GM12878 (cell line): ENCODE data around the gene SHLD1. TPM values are rescaled to one million over a fixed set of nuclear protein-coding genes. Genes with fewer than 3 reads are reported as not detected.

Experiments used
- ATAC-seq: fragments of 200-7000 bp; cut with Tn5 transposase; 3 replicates; pipeline ENCODE4 v1.9.1; 2020; ENCODE audit warnings: mild to moderate bottlenecking, moderate library complexity
- BruUV-seq: library from RNA; stranded (reverse); fragments of 400-500 nt; replicated peaks from 2 replicates; lab custom pipeline; 2021; lab: Mats Ljungman, UMichigan
- CTCF ChIA-PET: fragments of 300-600 bp; sonication (Branson Sonifier 250); formaldehyde crosslinking; extraction: SDS; loops from one replicate; lab custom pipeline; 2021; ENCODE audit warnings: inconsistent platforms; lab: Yijun Ruan, JAX
- POLR2A ChIA-PET: fragments of 350-600 bp; formaldehyde crosslinking; extraction: SDS; loops from one replicate; lab custom pipeline; 2021; ENCODE audit warnings: inconsistent platforms; lab: Charles Lee
- RAD21 ChIA-PET: fragments of 300-600 bp; sonication (Branson Sonifier 250); formaldehyde crosslinking; loops from one replicate; lab custom pipeline; 2023; ENCODE audit warnings: antibody characterized with exemption; ENCODE audit not compliant: unreplicated experiment; lab: Charles Lee
- SMC1A ChIA-PET: fragments of 300-600 bp; sonication (Branson Sonifier 250); formaldehyde crosslinking; loops from one replicate; lab custom pipeline; 2023; ENCODE audit not compliant: unreplicated experiment, uncharacterized antibody; lab: Charles Lee
- DNase-seq: peaks from one replicate; pipeline ENCODE4 v3.0.0-alpha.2; 2011; ENCODE audit warnings: low read depth, low spot score
- FAIRE-seq: peaks from 3 replicates; lab custom pipeline; 2011; peaks lifted over from hg19 to GRCh38; lab: Jason Lieb, UNC
- H2AFZ ChIP-seq: 2 replicates; pipeline ENCODE4 v1.6.0; 2011; ENCODE audit warnings: low read depth, low read length, control low read depth; ENCODE audit not compliant: control insufficient read depth
- H3K27ac ChIP-seq: 2 replicates; pipeline ENCODE4 v1.5.1; 2011; ENCODE audit warnings: control low read depth; ENCODE audit not compliant: control insufficient read depth, insufficient read depth
- H3K27me3 ChIP-seq, 2 experiments: replicated peaks in 1 of 2; 2 replicates each; pipeline versions ENCODE4 v1.6.0 to v1.6.1; 2011; ENCODE audit warnings: low read length in 1 of 2; ENCODE audit not compliant: control insufficient read depth in 2 of 2, insufficient read depth in 2 of 2
- H3K36me3 ChIP-seq, 2 experiments: 2 replicates each; pipeline ENCODE4 v1.5.1; 2011; ENCODE audit warnings: low read length in 1 of 2; ENCODE audit not compliant: control insufficient read depth in 2 of 2, insufficient read depth in 2 of 2
- H3K4me1 ChIP-seq: 2 replicates; pipeline ENCODE4 v1.6.1; 2011; ENCODE audit warnings: mild to moderate bottlenecking, low read length, moderate library complexity, mixed read lengths; ENCODE audit not compliant: control insufficient read depth, insufficient read depth
- H3K4me2 ChIP-seq: 2 replicates; pipeline ENCODE4 v1.6.0; 2011; ENCODE audit warnings: control low read depth; ENCODE audit not compliant: control insufficient read depth, insufficient read depth
- H3K4me3 ChIP-seq: fragments of 200-600 bp; sonication (generic); 2 replicates; pipeline ENCODE4 v1.5.1; 2016
- H3K79me2 ChIP-seq: 2 replicates; pipeline ENCODE4 v1.6.0; 2011; ENCODE audit warnings: low read length; ENCODE audit not compliant: control insufficient read depth, insufficient read depth
- H3K9ac ChIP-seq: 2 replicates; pipeline ENCODE4 v1.8.0; 2011; ENCODE audit warnings: low read length, control low read depth, mixed read lengths; ENCODE audit not compliant: control insufficient read depth, insufficient read depth
- H3K9me3 ChIP-seq: replicated peaks from 3 replicates; pipeline ENCODE4 v1.5.1; 2011; ENCODE audit warnings: mild to moderate bottlenecking, low read length; ENCODE audit not compliant: control insufficient read depth, insufficient read depth
- H4K20me1 ChIP-seq: 2 replicates; pipeline ENCODE4 v1.6.0; 2011; ENCODE audit not compliant: control insufficient read depth, insufficient read depth
- BMI1 ChIP-seq: fragments of 450-650 bp; IDR thresholded peaks from 2 replicates; pipeline ENCODE4 v1.6.1; 2016; ENCODE audit warnings: mild to moderate bottlenecking, moderate library complexity, borderline replicate concordance
- CBX5 ChIP-seq: sonication (generic); IDR thresholded peaks from 2 replicates; pipeline ENCODE4 v1.6.1; 2016; ENCODE audit warnings: low read depth, moderate library complexity, mild to moderate bottlenecking, inconsistent platforms
- EGR1 ChIP-seq, 2 experiments: IDR thresholded peaks; 1 replicate in 1 of 2; 2 replicates in 1 of 2; pipeline ENCODE4 v1.6.1; 2011 to 2012; ENCODE audit warnings: low read depth in 2 of 2, low read length in 2 of 2, borderline replicate concordance in 1 of 2, mild to moderate bottlenecking in 1 of 2, moderate library complexity in 1 of 2
- GATAD2B ChIP-seq: fragments of 450-650 bp; conservative IDR thresholded peaks from 2 replicates; pipeline ENCODE4 v1.6.1; 2017; ENCODE audit warnings: low read depth, mild to moderate bottlenecking, moderate library complexity
- HCFC1 ChIP-seq: fragments of 150-350 bp; IDR thresholded peaks from 2 replicates; pipeline ENCODE4 v1.6.1; 2014; ENCODE audit warnings: low read length
- IKZF2 ChIP-seq, 2 experiments: fragments of 450-650 bp; IDR thresholded peaks; 2 replicates each; pipeline ENCODE4 v1.6.1; 2017; ENCODE audit warnings: mild to moderate bottlenecking in 2 of 2, moderate library complexity in 2 of 2
- KDM1A ChIP-seq: fragments of 200-600 bp; sonication (generic); IDR thresholded peaks from 2 replicates; pipeline ENCODE4 v1.6.1; 2016; ENCODE audit warnings: borderline replicate concordance
- MEF2A ChIP-seq: IDR thresholded peaks from 2 replicates; pipeline ENCODE4 v1.6.1; 2011; ENCODE audit warnings: low read depth, mild to moderate bottlenecking, low read length, moderate library complexity; ENCODE audit not compliant: insufficient read depth
- MEF2B ChIP-seq: fragments of 450-650 bp; IDR thresholded peaks from 2 replicates; pipeline ENCODE4 v1.6.1; 2018; ENCODE audit warnings: mild to moderate bottlenecking, moderate library complexity; ENCODE audit not compliant: partially characterized antibody, poor library complexity, severe bottlenecking
- MYC ChIP-seq: IDR thresholded peaks from 2 replicates; pipeline ENCODE4 v1.6.1; 2011; ENCODE audit warnings: mild to moderate bottlenecking, low read length, moderate library complexity, inconsistent platforms; ENCODE audit not compliant: insufficient read depth, insufficient replicate concordance, insufficient read length, severe bottlenecking
- PKNOX1 ChIP-seq: fragments of 450-650 bp; IDR thresholded peaks from 2 replicates; pipeline ENCODE4 v1.6.1; 2016; ENCODE audit warnings: mild to moderate bottlenecking
- POLR2AphosphoS5 ChIP-seq: IDR thresholded peaks from 2 replicates; pipeline ENCODE4 v1.6.1; 2011; ENCODE audit warnings: mild to moderate bottlenecking, low read length, inconsistent platforms
- RUNX3 ChIP-seq: IDR thresholded peaks from 2 replicates; pipeline ENCODE4 v1.6.1; 2012; ENCODE audit warnings: low read length, inconsistent platforms
- SREBF1 ChIP-seq: IDR thresholded peaks from 2 replicates; pipeline ENCODE4 v1.6.1; 2012; ENCODE audit warnings: mild to moderate bottlenecking, low read length
- TCF12 ChIP-seq: IDR thresholded peaks from 2 replicates; pipeline ENCODE4 v1.6.1; 2011; ENCODE audit warnings: low read depth, mild to moderate bottlenecking, low read length
- YBX1 ChIP-seq: fragments of 450-650 bp; IDR thresholded peaks from 2 replicates; pipeline ENCODE4 v1.6.1; 2016; ENCODE audit warnings: antibody characterized with exemption
- ZNF622 ChIP-seq: fragments of 450-650 bp; IDR thresholded peaks from 2 replicates; pipeline ENCODE4 v1.6.1; 2017; ENCODE audit warnings: mild to moderate bottlenecking, inconsistent platforms
- WGBS: methylation state at CpG from one replicate; pipeline ENCODE4 v1.1.6; 2016; ENCODE audit warnings: low lambda C conversion rate; ENCODE audit not compliant: insufficient replicate concordance, insufficient coverage; ENCODE audit errors: missing lambda C conversion rate; 5-methylcytosine and 5-hydroxymethylcytosine counted together
- in situ Hi-C: fragments of 300-500 bp; cut with MboI; formaldehyde crosslinking; loops from 9 replicates; pipeline ENCODE4 v1.14.3; 2018; ENCODE audit warnings: mixed read lengths
- intact Hi-C: fragments of 100-400 bp; cut with micrococcal nuclease; formaldehyde crosslinking; loops from one replicate; pipeline ENCODE4 v1.14.2; 2022; ENCODE audit not compliant: unreplicated experiment
- polyA plus RNA-seq, 11 experiments: library from polyadenylated mRNA; depleted of rRNA in 4 of 11; unstranded in 6 of 11; stranded (reverse) in 5 of 11; fragments of >200 nt; fragmentation: Nextera tagmentation in 4 of 11; fragmentation: Illumina TruSeq in 1 of 11; extraction: Ambion mirVana in 4 of 11; extraction: Trizol in 1 of 11; gene quantifications; 1 replicate in 1 of 11; 2 replicates in 10 of 11; pipeline versions ENCODE4 v1.2.1 to v1.2.3, GENCODE V29; 2011 to 2016; ENCODE audit warnings: inconsistent platforms in 2 of 11, missing spikeins in 2 of 11, low read depth in 1 of 11
- total RNA-seq, 4 experiments: library from RNA; depleted of rRNA in 3 of 4; stranded (reverse); fragments of >200 nt in 3 of 4; fragmentation: Illumina TruSeq in 1 of 4; extraction: Trizol in 1 of 4; gene quantifications; 2 replicates each; pipeline versions ENCODE4 v1.2.1 to v1.2.3, GENCODE V29; 2013 to 2021
- TF ChIP-seq, protein P1 (sequence below): fragments of 450-650 bp; IDR thresholded peaks from 2 replicates; pipeline ENCODE4 v1.6.1; 2017; ENCODE audit warnings: mild to moderate bottlenecking, low read depth, inconsistent platforms; ENCODE audit not compliant: poor library complexity, severe bottlenecking
- TF ChIP-seq, protein P2 (sequence below): IDR thresholded peaks from 2 replicates; pipeline ENCODE4 v1.6.1; 2011; ENCODE audit warnings: borderline replicate concordance, low read depth, mild to moderate bottlenecking, moderate library complexity, low read length; ENCODE audit not compliant: insufficient read depth, poor library complexity, severe bottlenecking

Gene SHLD1
- total and polyA plus RNA-seq, 10 of the 15 experiments (the other 5 are each of a cell fraction or from before 2014, with no cell fraction given), result 10.8 to 70.9 (median 25.4) TPM

GRCh38 chr20:5788385-5788895 lies 38.2 kb downstream of the SHLD1 start:
- in situ Hi-C loops, result loop anchor here (5.0 kb wide), 1 partner anchor 216 kb away; no protein-coding TSS in a partner anchor
- 2% methylated on average over 3 of the region's 3 CpGs for WGBS
- Histone ChIP-seq H3K27ac (no peak overlapping the region), H4K20me1 (no peaks in the 10 kb centered on the region), H3K9ac (no peak overlapping the region), H3K36me3 (peaks cover 3 to 4% of the 10 kb centered on the region in 2 experiments; a peak in 3 of 4 replicates), H3K27me3 (no peaks in the 10 kb centered on the region), H3K4me2 (no peak overlapping the region), H3K9me3 (no peaks in the 10 kb centered on the region), H3K4me1 (no peaks in the 10 kb centered on the region), H3K4me3 (no peak overlapping the region), H2AFZ (no peak overlapping the region; the same call in 1 of the 2 replicates), H3K79me2 (no peaks in the 10 kb centered on the region)
- no TSS peak for BruUV-seq
- ChIA-PET CTCF (interaction anchor here (0.6 to 7.8 kb wide), 62 partner anchors 9 to 304 kb away, joined by 3 to 180 read pairs (median 4); partner anchors contain the start of gene SHLD1), SMC1A (interaction anchor here (0.6 to 4.6 kb wide), 59 partner anchors 9 to 259 kb away, joined by 3 to 85 read pairs (median 6); partner anchors contain the start of gene SHLD1), POLR2A (interaction anchor here (0.6 to 2.0 kb wide), 10 partner anchors 105 to 260 kb away, joined by 3 to 10 read pairs (median 4); no protein-coding TSS in a partner anchor), RAD21 (interaction anchor here (0.6 to 3.7 kb wide), 42 partner anchors 8 to 662 kb away, joined by 3 to 97 read pairs (median 5); partner anchors contain the start of genes CDS2, MCM8 and TRMT6)
- intact Hi-C loops, result loop anchor here (1.0 to 10.0 kb wide), 5 partner anchors 28 to 286 kb away; no protein-coding TSS in a partner anchor
- FAIRE-seq (peak; percentile 93), DNase-seq (peak; percentile 66), ATAC-seq (peak; percentile 100)
- TF ChIP-seq EGR1 (IDR thresholded peaks at IDR 0.05; ENCODE audit: borderline replicate concordance in 1 of 2, low read depth in 2 of 2, low read length in 2 of 2) (no peak), MYC (no peak), TCF12 (no peak), CBX5 (0 out of 2 replicates have a peak, but pooled peaks have one; percentile 33), BMI1 (no peak), IKZF2 (IDR thresholded peaks at IDR 0.05) (no peak), KDM1A (no peak), GATAD2B (no peak), MEF2A (peak; percentile 45; the same call in 1 of the 2 replicates), YBX1 (no peak), PKNOX1 (no peak), POLR2AphosphoS5 (no peak), ZNF622 (no peak), RUNX3 (no peak), HCFC1 (no peak), SREBF1 (no peak), MEF2B (no peak)
- TF ChIP-seq, protein P1, sequence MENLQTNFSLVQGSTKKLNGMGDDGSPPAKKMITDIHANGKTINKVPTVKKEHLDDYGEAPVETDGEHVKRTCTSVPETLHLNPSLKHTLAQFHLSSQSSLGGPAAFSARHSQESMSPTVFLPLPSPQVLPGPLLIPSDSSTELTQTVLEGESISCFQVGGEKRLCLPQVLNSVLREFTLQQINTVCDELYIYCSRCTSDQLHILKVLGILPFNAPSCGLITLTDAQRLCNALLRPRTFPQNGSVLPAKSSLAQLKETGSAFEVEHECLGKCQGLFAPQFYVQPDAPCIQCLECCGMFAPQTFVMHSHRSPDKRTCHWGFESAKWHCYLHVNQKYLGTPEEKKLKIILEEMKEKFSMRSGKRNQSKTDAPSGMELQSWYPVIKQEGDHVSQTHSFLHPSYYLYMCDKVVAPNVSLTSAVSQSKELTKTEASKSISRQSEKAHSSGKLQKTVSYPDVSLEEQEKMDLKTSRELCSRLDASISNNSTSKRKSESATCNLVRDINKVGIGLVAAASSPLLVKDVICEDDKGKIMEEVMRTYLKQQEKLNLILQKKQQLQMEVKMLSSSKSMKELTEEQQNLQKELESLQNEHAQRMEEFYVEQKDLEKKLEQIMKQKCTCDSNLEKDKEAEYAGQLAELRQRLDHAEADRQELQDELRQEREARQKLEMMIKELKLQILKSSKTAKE, result peak; percentile 57
- TF ChIP-seq, protein P2, sequence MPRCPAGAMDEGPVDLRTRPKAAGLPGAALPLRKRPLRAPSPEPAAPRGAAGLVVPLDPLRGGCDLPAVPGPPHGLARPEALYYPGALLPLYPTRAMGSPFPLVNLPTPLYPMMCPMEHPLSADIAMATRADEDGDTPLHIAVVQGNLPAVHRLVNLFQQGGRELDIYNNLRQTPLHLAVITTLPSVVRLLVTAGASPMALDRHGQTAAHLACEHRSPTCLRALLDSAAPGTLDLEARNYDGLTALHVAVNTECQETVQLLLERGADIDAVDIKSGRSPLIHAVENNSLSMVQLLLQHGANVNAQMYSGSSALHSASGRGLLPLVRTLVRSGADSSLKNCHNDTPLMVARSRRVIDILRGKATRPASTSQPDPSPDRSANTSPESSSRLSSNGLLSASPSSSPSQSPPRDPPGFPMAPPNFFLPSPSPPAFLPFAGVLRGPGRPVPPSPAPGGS, result no peak
